HCT116 (cell line): Measurements from ENCODE around the gene SLC25A42. TPM values are rescaled to one million over a fixed set of nuclear protein-coding genes. Genes with fewer than 3 reads are reported as not detected.

Experiments used
- ATAC-seq: fragments of 200-7000 bp; cut with Tn5 transposase; 2 replicates; pipeline ENCODE4 v1.9.1; 2020; ENCODE audit warnings: mild to moderate bottlenecking, moderate library complexity
- BruUV-seq: library from RNA; stranded (reverse); fragments of 400-500 nt; replicated peaks from 2 replicates; lab custom pipeline; 2021; lab: Mats Ljungman, UMichigan
- CTCF ChIA-PET: fragments of 300-600 bp; sonication (Branson Sonifier 250); formaldehyde crosslinking; loops from one replicate; lab custom pipeline; 2021; ENCODE audit warnings: antibody characterized with exemption; lab: Charles Lee
- POLR2A ChIA-PET: fragments of 300-600, 350-600 bp; sonication (Branson Sonifier 250); formaldehyde crosslinking; loops from one replicate; lab custom pipeline; 2021; ENCODE audit warnings: antibody characterized with exemption; lab: Charles Lee
- RAD21 ChIA-PET, 2 experiments: fragments of 300-600 bp; sonication (Branson Sonifier 250); formaldehyde crosslinking; loops; one replicate each; lab custom pipeline; 2023; ENCODE audit warnings: low total read pairs in 2 of 2; ENCODE audit not compliant: uncharacterized antibody in 2 of 2, unreplicated experiment in 2 of 2, low non-redundant PET in 1 of 2; lab: Charles Lee
- DNase-seq: peaks from one replicate; pipeline ENCODE4 v3.0.0-alpha.2; 2010; ENCODE audit warnings: low read depth, low spot score
- H2AFZ ChIP-seq: fragments of 200-600 bp; shearing (Covaris generic), sonication (generic); 2 replicates; pipeline ENCODE4 v1.6.1; 2017; ENCODE audit warnings: low read depth, mixed run types, mixed read lengths, antibody characterized with exemption, low read length; ENCODE audit not compliant: poor library complexity, severe bottlenecking
- H3K27ac ChIP-seq: 2 replicates; pipeline ENCODE4 v1.5.1; 2012; ENCODE audit warnings: low read depth, low read length
- H3K27me3 ChIP-seq: fragments of 200-600 bp; sonication (generic); 2 replicates; pipeline ENCODE4 v1.6.1; 2016; ENCODE audit warnings: mixed run types, low read length, mixed read lengths; ENCODE audit not compliant: insufficient read depth
- H3K36me3 ChIP-seq, 2 experiments: fragments of 200-500 bp in 1 of 2; fragments of 200-600 bp in 1 of 2; sonication (Bioruptor generic) in 1 of 2; sonication (generic) in 1 of 2; 2 replicates each; pipeline versions ENCODE4 v1.5.1 to v1.6.1; 2014 to 2016; ENCODE audit warnings: low read length in 2 of 2, inconsistent platforms in 1 of 2, mixed read lengths in 1 of 2, mixed run types in 1 of 2; ENCODE audit not compliant: insufficient read depth in 2 of 2, control insufficient read depth in 1 of 2
- H3K4me1 ChIP-seq, 2 experiments: fragments of 200-600 bp in 1 of 2; sonication (generic) in 1 of 2; 2 replicates each; pipeline versions ENCODE4 v1.5.1 to v1.6.1; 2012 to 2017; ENCODE audit warnings: low read length in 2 of 2, inconsistent platforms in 1 of 2, mild to moderate bottlenecking in 1 of 2, mixed read lengths in 1 of 2, mixed run types in 1 of 2, moderate library complexity in 1 of 2; ENCODE audit not compliant: insufficient read depth in 2 of 2, control insufficient read depth in 1 of 2
- H3K4me2 ChIP-seq: fragments of 200-600 bp; sonication (generic); 2 replicates; pipeline ENCODE4 v1.6.1; 2017; ENCODE audit warnings: mixed run types, low read length, mixed read lengths
- H3K4me3 ChIP-seq, 2 experiments: fragments of 200-600 bp in 1 of 2; sonication (generic) in 1 of 2; replicated peaks in 1 of 2; 2 replicates each; pipeline ENCODE4 v1.5.1; 2011 to 2016; ENCODE audit warnings: low read length in 2 of 2, control low read depth in 1 of 2, low read depth in 1 of 2, mild to moderate bottlenecking in 1 of 2, mixed read lengths in 1 of 2, mixed run types in 1 of 2
- H3K79me2 ChIP-seq: fragments of 200-600 bp; sonication (generic); 2 replicates; pipeline ENCODE4 v1.6.1; 2017; ENCODE audit warnings: mild to moderate bottlenecking, mixed run types, low read length, moderate library complexity, mixed read lengths; ENCODE audit not compliant: insufficient read depth
- H3K9ac ChIP-seq: fragments of 200-600 bp; sonication (generic); 2 replicates; pipeline ENCODE4 v1.6.1; 2016; ENCODE audit warnings: low read length, mixed read lengths
- H3K9me2 ChIP-seq: fragments of 200-600 bp; sonication (generic), shearing (Covaris generic); 2 replicates; pipeline ENCODE4 v1.6.1; 2017; ENCODE audit warnings: mixed run types, mild to moderate bottlenecking, moderate library complexity; ENCODE audit not compliant: insufficient read depth
- H3K9me3 ChIP-seq, 2 experiments: fragments of 200-500 bp in 1 of 2; fragments of 200-600 bp in 1 of 2; sonication (Bioruptor generic) in 1 of 2; sonication (generic) in 1 of 2; 2 replicates each; pipeline ENCODE4 v1.6.1; 2014 to 2017; ENCODE audit warnings: low read length in 2 of 2, mixed read lengths in 2 of 2, inconsistent platforms in 1 of 2, low read depth in 1 of 2, mild to moderate bottlenecking in 1 of 2, mixed run types in 1 of 2, moderate library complexity in 1 of 2; ENCODE audit not compliant: control insufficient read depth in 1 of 2, insufficient read depth in 1 of 2
- H4K20me1 ChIP-seq: fragments of 200-600 bp; sonication (generic), shearing (Covaris generic); 2 replicates; pipeline ENCODE4 v1.6.1; 2017; ENCODE audit warnings: mixed run types, mild to moderate bottlenecking, moderate library complexity; ENCODE audit not compliant: insufficient read depth
- CBX3 ChIP-seq: IDR thresholded peaks from 2 replicates; pipeline ENCODE4 v1.6.1; 2012; ENCODE audit warnings: low read depth
- EGR1 ChIP-seq: IDR thresholded peaks from 2 replicates; pipeline ENCODE4 v1.6.1; 2012; ENCODE audit warnings: low read depth
- EZH2 ChIP-seq: fragments of 200-600 bp; sonication (generic); IDR thresholded peaks from 2 replicates; pipeline ENCODE4 v1.6.1; 2017; ENCODE audit warnings: antibody characterized with exemption, mixed run types
- JUND ChIP-seq: IDR thresholded peaks from 2 replicates; pipeline ENCODE4 v1.6.1; 2012
- POLR2A ChIP-seq: IDR thresholded peaks from 2 replicates; pipeline ENCODE4 v1.7.0; 2011; ENCODE audit warnings: borderline replicate concordance; ENCODE audit not compliant: insufficient read depth, insufficient read length; ENCODE audit errors: extremely low read depth
- POLR2AphosphoS5 ChIP-seq: IDR thresholded peaks from 2 replicates; pipeline ENCODE4 v1.6.1; 2011; ENCODE audit warnings: mild to moderate bottlenecking, low read depth, low read length, moderate library complexity
- SP1 ChIP-seq: IDR thresholded peaks from 2 replicates; pipeline ENCODE4 v1.6.1; 2012; ENCODE audit warnings: low read depth
- SRF ChIP-seq: IDR thresholded peaks from 2 replicates; pipeline ENCODE4 v1.6.1; 2012; ENCODE audit warnings: low read depth
- YY1 ChIP-seq: IDR thresholded peaks from 2 replicates; pipeline ENCODE4 v1.6.1; 2011; ENCODE audit warnings: low read length, low read depth, moderate library complexity, mild to moderate bottlenecking; ENCODE audit not compliant: insufficient replicate concordance; ENCODE audit errors: extremely low read depth
- ZNF274 ChIP-seq: fragments of 200-500 bp; sonication (Bioruptor generic); IDR thresholded peaks from 2 replicates; pipeline ENCODE4 v1.6.1; 2014; ENCODE audit warnings: mild to moderate bottlenecking, low read depth, low read length, inconsistent platforms
- intact Hi-C: fragments of 100-400 bp; cut with micrococcal nuclease; formaldehyde crosslinking; loops from 2 replicates; pipeline ENCODE4 v1.10.0; 2022
- total RNA-seq: library from RNA; stranded (reverse); gene quantifications from one replicate; pipeline ENCODE4 v1.2.1, GENCODE V29; 2021; ENCODE audit not compliant: unreplicated experiment
- TF ChIP-seq, protein P1 (sequence below): IDR thresholded peaks from 2 replicates; pipeline ENCODE4 v1.6.1; 2012
- TF ChIP-seq, protein P2 (sequence below), 3 experiments: fragments of 200-600 bp in 1 of 3; sonication (generic) in 1 of 3; IDR thresholded peaks in 2 of 3; conservative IDR thresholded peaks in 1 of 3; 2 replicates each; pipeline ENCODE4 v1.5.1; 2012 to 2017; ENCODE audit warnings: low read depth in 2 of 3, low read length in 2 of 3, antibody characterized with exemption in 1 of 3, borderline replicate concordance in 1 of 3, control low read depth in 1 of 3, mild to moderate bottlenecking in 1 of 3, mixed read lengths in 1 of 3, mixed run types in 1 of 3, moderate library complexity in 1 of 3; ENCODE audit not compliant: insufficient read depth in 1 of 3

The SLC25A42 gene
- total RNA-seq, 1 experiment from 2014 or later, result 10.2 TPM

DNA sequence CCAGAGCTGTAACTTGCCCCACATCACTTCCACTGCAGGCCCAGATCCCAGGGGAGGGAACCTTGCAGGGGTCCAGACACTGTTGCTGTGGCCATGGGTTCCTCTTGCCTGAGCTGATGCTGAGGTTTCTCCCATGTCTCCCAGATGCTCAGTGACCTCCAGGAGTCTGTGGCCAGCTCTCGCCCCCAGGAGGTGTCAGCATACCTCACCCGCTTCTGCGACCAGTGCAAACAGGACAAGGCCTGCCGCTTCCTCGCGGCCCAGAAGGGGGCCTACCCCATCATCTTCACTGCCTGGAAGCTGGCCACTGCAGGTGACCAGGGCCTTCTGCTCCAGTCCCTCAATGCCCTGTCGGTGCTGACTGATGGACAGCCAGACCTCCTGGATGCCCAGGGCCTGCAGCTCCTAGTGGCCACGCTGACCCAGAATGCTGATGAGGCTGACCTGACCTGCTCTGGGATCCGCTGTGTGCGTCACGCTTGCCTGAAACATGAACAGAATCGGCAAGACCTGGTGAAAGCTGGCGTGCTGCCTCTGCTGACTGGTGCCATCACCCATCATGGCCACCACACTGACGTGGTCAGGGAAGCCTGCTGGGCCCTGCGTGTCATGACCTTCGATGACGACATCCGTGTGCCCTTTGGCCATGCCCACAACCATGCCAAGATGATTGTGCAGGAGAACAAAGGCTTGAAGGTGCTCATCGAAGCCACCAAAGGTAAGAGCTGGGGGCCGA lies 12.1 kb upstream of the SLC25A42 start:
- Histone ChIP-seq H3K4me1 (no peaks in the 10 kb centered on the region), H3K9ac (no peak overlapping the region), H2AFZ (no peak overlapping the region), H4K20me1 (no peaks in the 10 kb centered on the region), H3K9me2 (no peaks in the 10 kb centered on the region), H3K36me3 (peaks cover 8 to 41% of the 10 kb centered on the region in 2 experiments; a peak in 3 of 4 replicates), H3K4me2 (no peak overlapping the region), H3K27me3 (no peaks in the 10 kb centered on the region), H3K4me3 (no peak overlapping the region), H3K9me3 (no peaks in the 10 kb centered on the region), H3K79me2 (no peaks in the 10 kb centered on the region), H3K27ac (no peak overlapping the region)
- POLR2A ChIA-PET, result no interaction called here
- DNase-seq (no peak), ATAC-seq (no peak)
- CTCF ChIA-PET, result interaction anchor here (1.3 to 1.4 kb wide), 2 partner anchors 11 to 64 kb away, joined by 3 read pairs; no protein-coding TSS in a partner anchor
- intact Hi-C loops, result no loop called here
- RAD21 ChIA-PET, result no interaction called here
- no TSS peak for BruUV-seq
- TF ChIP-seq ZNF274 (no peak), SP1 (no peak), YY1 (no peak), EZH2 (no peak), CBX3 (no peak), JUND (no peak), POLR2AphosphoS5 (no peak), SRF (no peak), POLR2A (no peak), EGR1 (no peak)
- TF ChIP-seq, protein P1, sequence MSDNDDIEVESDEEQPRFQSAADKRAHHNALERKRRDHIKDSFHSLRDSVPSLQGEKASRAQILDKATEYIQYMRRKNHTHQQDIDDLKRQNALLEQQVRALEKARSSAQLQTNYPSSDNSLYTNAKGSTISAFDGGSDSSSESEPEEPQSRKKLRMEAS, result no peak
- TF ChIP-seq, protein P2, sequence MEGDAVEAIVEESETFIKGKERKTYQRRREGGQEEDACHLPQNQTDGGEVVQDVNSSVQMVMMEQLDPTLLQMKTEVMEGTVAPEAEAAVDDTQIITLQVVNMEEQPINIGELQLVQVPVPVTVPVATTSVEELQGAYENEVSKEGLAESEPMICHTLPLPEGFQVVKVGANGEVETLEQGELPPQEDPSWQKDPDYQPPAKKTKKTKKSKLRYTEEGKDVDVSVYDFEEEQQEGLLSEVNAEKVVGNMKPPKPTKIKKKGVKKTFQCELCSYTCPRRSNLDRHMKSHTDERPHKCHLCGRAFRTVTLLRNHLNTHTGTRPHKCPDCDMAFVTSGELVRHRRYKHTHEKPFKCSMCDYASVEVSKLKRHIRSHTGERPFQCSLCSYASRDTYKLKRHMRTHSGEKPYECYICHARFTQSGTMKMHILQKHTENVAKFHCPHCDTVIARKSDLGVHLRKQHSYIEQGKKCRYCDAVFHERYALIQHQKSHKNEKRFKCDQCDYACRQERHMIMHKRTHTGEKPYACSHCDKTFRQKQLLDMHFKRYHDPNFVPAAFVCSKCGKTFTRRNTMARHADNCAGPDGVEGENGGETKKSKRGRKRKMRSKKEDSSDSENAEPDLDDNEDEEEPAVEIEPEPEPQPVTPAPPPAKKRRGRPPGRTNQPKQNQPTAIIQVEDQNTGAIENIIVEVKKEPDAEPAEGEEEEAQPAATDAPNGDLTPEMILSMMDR (IDR thresholded peaks at IDR 0.05 in 2 of 3, conservative IDR thresholded peaks at IDR 0.05 in 1 of 3; ENCODE audit: borderline replicate concordance in 1 of 3, insufficient read depth in 1 of 3, low read depth in 2 of 3, low read length in 2 of 3), result no peak
